Measurements from ENCODE around the gene CARS2. TPM values are rescaled to one million over a fixed set of nuclear protein-coding genes. Genes with fewer than 3 reads are reported as not detected.

Gene CARS2
- total and polyA plus RNA-seq, 2 of the 8 experiments (the other 6 are each of a cell fraction or from before 2014, with no cell fraction given), result 47.7 to 55.9 TPM

GRCh38 chr13:110628952-110629701 is 76.8 kb downstream of the CARS2 start:
- Histone ChIP-seq H3K27me3 (replicated peaks in 1 of 4; ENCODE audit: control insufficient read depth in 3 of 4, extremely low read depth in 1 of 4, insufficient read depth in 3 of 4, low read length in 3 of 4) (no peaks in the 10 kb centered on the region), H3K27ac (ENCODE audit: low read depth, low read length) (no peak overlapping the region), H3K18ac (ENCODE audit: extremely low read depth, low read length) (no peak overlapping the region), H3K4me3 (ENCODE audit: extremely low read depth in 1 of 4, insufficient read depth in 2 of 4, low read depth in 3 of 4, low read length in 4 of 4) (no peak overlapping the region), H4K5ac (ENCODE audit: insufficient read length, low read depth, low read length) (no peak overlapping the region), H3K23me2 (ENCODE audit: low read depth, low read length) (no peaks in the 10 kb centered on the region), H3K36me3 (ENCODE audit: control insufficient read depth in 2 of 4, insufficient read depth in 4 of 4, low read length in 3 of 4) (peaks cover 0 to 3% (median under 1%) of the 10 kb centered on the region in 4 experiments; a peak in 5 of 8 replicates), H3K4ac (replicated peaks; ENCODE audit: insufficient read length, low read depth, low read length) (no peak overlapping the region), H2AK5ac (ENCODE audit: low read depth, low read length) (no peak overlapping the region), H3K56ac (replicated peaks; ENCODE audit: insufficient read length, low read depth, low read length) (no peak overlapping the region), H3K9me3 (ENCODE audit: insufficient read depth in 2 of 2, low read depth in 1 of 2, low read length in 1 of 2) (no peaks in the 10 kb centered on the region), H3K4me1 (replicated peaks in 1 of 4; ENCODE audit: control insufficient read depth in 3 of 4, insufficient read depth in 4 of 4, low read length in 3 of 4) (no peaks in the 10 kb centered on the region; a peak in 1 of 7 replicates), H2BK15ac (ENCODE audit: low read length) (no peak overlapping the region), H3K79me1 (ENCODE audit: low read depth, low read length) (peaks cover 8% of the 10 kb centered on the region), H3K4me2 (ENCODE audit: insufficient read depth in 1 of 2, low read depth in 2 of 2, low read length in 2 of 2) (no peak overlapping the region), H3K79me2 (ENCODE audit: control insufficient read depth in 1 of 2, insufficient read depth in 2 of 2, low read length in 2 of 2) (peaks cover 0 to 57% of the 10 kb centered on the region in 2 experiments; a peak in 3 of 4 replicates), H4K91ac (replicated peaks; ENCODE audit: insufficient read length, low read length) (no peak overlapping the region), H2BK120ac (replicated peaks; ENCODE audit: low read depth, low read length) (no peak overlapping the region), H3K23ac (ENCODE audit: insufficient read length) (no peak overlapping the region), H4K8ac (ENCODE audit: extremely low read depth, insufficient read depth, low read length) (no peak overlapping the region), H3K9ac (replicated peaks in 1 of 4; ENCODE audit: extremely low read depth in 1 of 4, low read depth in 3 of 4, low read length in 3 of 4) (no peak overlapping the region), H4K20me1 (replicated peaks in 1 of 2; ENCODE audit: control insufficient read depth in 1 of 2, insufficient read depth in 2 of 2, low read length in 2 of 2) (peaks cover 9 to 24% of the 10 kb centered on the region in 2 experiments), H2AFZ (ENCODE audit: low read length) (no peak overlapping the region), H3K14ac (ENCODE audit: insufficient read length) (no peak overlapping the region), H2BK5ac (ENCODE audit: low read depth, low read length) (no peak overlapping the region), H2BK20ac (ENCODE audit: low read length) (no peak overlapping the region), H2BK12ac (ENCODE audit: low read depth, low read length) (no peak overlapping the region)
- no peak for DNase-seq (ENCODE audit: low read depth in 1 of 2, low spot score in 2 of 2)
- 89% methylated on average over 19 of the region's 19 CpGs; no CpG with 5 or more reads in 1 of the 2 experiments for WGBS, 2 experiments (ENCODE audit: extremely low coverage in 1 of 2, insufficient coverage in 1 of 2, insufficient read length in 1 of 2, insufficient replicate concordance in 2 of 2, low coverage in 1 of 2, low lambda C conversion rate in 2 of 2, missing lambda C conversion rate in 1 of 2)
- ChIA-PET POLR2A (ENCODE audit: partially characterized antibody) (interaction anchor here (1.2 to 1.7 kb wide), 2 partner anchors 14 to 15 kb away, joined by 3 to 4 read pairs; partner anchors contain the start of gene NAXD), CTCF (ENCODE audit: partially characterized antibody) (interaction anchor here (1.4 kb wide), 2 partner anchors 11 to 54 kb away, joined by 3 to 4 read pairs; no protein-coding TSS in a partner anchor)
- TF ChIP-seq TCF12 (IDR thresholded peaks at IDR 0.05; ENCODE audit: low read depth, low read length), result no peak
- FAIRE-seq, result no peak

Measured in H1 (cell line).